GM18873 (cell line): ENCODE measurements around the gene MICA.
"Not testable (repeated sequence)": the region's sequence is repeated elsewhere in the genome, so short reads cannot be mapped to it uniquely, and the experiment has no call there.

ENCODE experiments used
- ATAC-seq: cut with Tn5 transposase; IDR thresholded peaks from one replicate; pipeline ENCODE4 v1.9.1; 2021; ENCODE audit warnings: mild to moderate bottlenecking, moderate library complexity, moderate number of reproducible peaks; ENCODE audit not compliant: unreplicated experiment, low FRiP score

The MICA gene

DNA sequence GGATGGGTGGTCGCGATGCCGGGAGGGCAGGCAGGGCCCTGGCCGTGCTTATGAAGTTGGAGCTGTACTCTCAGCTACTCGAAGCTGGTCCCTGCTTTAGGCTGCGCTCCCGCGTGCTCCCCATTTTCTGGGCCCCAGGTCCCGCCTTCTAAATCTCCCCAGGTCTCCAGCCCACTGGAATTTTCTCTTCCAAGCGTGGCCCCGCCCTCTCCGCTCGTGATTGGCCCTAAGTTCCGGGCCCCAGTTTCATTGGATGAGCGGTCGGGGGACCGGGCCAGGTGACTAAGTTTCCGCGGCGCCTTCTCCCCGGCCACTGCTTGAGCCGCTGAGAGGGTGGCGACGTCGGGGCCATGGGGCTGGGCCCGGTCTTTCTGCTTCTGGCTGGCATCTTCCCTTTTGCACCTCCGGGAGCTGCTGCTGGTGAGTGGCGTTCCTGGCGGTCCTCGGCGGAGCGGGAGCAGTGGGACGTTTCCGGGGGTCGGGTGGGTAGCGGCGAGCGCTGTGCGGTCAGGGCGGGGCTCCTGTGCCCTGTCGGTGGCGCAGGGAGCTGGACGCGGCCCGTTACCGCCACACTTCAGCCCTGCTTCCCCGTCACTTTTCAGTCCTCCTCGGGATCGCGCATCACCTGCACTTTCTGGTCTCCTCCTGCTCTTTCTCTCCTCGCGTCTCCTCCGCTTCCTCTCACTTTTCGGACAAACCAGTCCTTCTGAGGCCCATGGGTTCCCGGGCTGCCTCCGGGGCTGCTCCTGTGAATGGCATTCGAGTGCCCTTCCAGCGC is at the start of gene MICA:
Gene MICA, plus strand, starts transcription at position 313 of the 778 bp plus-strand sequence. Its CDS starts 38 bp downstream, at position 351.
- no peak for ATAC-seq

DNA sequence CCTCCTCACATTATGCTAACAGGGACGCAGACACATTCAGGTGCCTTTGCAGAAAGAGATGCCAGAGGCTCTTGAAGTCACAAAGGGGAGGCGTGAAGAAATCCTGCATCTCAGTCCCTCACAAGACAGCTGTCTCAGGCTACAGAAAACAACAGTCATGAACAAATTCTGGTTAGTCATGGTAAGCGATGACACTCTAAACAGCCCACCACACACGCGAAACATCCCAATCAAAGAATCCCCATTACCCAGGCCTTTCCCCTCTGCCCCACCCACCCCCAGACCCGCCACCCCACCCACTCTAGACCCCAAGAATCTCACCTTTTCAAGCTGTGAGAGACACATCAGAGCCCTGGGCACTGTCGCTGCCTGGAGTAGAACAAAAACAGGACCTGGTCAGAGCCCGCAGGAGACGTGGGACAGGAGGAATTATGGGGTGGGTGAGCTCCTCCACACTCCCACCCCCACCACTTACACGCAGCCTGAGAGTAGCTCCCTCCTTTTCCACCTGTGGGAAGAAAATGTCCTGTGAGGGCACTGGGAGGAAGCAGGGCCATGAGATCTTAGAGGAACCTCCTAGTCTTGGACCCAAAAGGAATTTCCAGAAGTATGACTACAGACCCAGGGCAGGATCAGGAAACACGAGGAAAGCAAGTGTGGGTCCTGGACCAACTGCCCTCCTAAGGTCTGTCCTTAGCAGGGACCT is 49.1 kb upstream of the MICA start:
- no peak for ATAC-seq

DNA sequence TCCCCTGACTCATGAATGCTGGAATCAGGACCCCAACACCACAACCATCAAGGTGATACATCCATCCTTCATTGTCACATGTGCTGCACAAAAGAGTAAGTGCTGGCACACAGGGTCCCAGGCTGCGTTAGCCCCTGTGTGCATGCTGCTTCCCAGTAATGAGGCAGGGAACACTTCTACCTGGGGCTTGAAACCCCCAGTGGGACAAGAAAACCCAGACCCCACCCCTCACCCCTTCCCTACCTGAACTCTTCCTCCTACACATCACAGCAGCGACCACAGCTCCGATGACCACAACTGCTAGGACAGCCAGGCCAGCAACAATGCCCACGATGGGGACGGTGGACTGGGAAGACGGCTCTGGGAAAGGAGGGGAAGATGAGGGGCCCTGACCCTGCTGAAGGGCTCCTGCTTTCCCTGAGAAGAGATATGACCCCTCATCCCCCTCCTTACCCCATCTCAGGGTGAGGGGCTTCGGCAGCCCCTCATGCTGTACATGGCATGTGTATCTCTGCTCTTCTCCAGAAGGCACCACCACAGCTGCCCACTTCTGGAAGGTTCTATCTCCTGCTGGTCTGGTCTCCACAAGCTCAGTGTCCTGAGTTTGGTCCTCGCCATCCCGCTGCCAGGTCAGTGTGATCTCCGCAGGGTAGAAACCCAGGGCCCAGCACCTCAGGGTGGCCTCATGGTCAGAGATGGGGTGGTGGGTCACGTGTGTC is 48.4 kb upstream of the MICA start:
- no peak for ATAC-seq

DNA sequence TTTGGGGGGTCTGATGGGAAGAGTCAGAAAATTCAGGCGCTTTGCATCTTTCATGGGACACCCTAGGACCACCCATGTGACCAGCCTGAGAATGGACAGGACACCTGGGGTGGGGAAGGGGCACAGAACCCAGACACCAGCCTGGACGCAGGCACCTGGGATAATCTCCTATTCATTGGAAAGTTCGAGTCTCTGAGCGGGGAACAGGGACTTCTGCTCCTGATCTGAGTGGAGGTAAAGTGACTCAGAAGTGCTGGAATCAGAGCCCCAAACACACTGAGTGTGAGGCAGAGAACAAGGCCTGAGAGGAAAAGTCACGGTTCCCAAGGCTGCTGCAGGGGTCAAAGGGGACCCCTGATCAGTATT is 47.8 kb upstream of the MICA start:
- no peak for ATAC-seq

DNA sequence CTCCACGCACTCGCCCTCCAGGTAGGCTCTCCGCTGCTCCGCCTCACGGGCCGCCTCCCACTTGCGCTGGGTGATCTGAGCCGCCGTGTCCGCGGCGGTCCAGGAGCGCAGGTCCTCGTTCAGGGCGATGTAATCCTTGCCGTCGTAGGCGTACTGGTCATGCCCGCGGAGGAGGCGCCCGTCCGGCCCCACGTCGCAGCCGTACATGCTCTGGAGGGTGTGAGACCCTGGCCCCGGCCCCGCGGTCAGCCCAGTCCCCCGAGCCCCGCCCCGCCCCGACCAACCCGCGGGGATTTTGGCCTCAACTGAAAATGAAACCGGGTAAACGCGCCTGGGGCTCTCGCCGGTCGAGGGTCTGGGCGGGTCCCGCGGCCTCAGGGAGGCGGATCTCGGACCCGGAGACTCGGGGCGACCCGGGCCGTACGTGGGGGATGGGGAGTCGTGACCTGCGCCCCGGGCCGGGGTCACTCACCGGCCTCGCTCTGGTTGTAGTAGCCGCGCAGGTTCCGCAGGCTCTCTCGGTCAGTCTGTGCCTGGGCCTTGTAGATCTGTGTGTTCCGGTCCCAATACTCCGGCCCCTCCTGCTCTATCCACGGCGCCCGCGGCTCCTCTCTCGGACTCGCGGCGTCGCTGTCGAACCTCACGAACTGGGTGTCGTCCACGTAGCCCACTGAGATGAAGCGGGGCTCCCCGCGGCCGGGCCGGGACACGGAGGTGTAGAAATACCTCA is 47.0 kb upstream of the MICA start:
- ATAC-seq, result no peak

DNA sequence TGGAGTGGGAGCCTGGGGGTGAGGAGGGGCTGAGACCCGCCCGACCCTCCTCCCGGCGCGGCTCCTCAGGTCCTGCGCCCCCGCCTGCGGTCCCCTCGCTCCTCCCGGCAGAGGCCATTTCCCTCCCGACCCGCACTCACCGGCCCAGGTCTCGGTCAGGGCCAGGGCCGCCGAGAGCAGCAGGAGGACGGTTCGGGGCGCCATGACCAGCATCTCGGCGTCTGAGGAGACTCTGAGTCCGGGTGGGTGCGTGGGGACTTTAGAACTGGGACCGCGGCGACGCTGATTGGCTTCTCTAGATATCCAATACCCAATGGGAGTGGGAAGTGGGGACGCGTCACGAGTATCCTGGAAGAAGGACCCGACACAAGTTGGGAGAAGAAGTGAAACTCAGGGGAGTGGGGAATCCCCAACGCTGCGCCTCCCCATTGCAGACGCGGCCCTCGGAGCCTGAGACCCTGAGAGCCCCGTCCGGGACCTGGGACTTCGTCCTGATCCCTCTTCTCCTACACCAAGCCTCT is 46.4 kb upstream of the MICA start, which contains the start of gene HLA-B:
Gene HLA-B, minus strand, starts transcription at position 234 of the 521 bp plus-strand sequence. Its CDS starts 21 bp downstream, at position 213.
- peak; percentile 76 for ATAC-seq

DNA sequence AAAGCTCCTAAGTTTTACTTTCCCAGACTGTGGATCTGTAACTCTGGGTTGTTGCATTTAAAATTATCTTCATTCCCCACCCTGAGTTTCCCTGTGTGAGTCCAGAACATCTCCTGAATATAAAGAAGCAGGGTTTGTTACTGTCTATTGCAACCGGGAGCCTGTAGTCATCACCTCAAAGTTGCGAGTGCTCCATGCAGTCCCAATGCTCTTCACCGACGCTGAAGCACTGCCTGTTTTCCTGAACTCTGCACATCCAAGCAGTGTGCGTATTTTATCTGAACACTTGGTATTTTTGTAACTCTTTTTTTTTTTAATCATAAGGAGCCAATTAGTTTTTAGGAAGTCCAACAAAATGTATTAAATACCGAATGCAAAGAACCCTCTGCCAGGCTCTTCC is 45.5 kb upstream of the MICA start:
- no peak for ATAC-seq

DNA sequence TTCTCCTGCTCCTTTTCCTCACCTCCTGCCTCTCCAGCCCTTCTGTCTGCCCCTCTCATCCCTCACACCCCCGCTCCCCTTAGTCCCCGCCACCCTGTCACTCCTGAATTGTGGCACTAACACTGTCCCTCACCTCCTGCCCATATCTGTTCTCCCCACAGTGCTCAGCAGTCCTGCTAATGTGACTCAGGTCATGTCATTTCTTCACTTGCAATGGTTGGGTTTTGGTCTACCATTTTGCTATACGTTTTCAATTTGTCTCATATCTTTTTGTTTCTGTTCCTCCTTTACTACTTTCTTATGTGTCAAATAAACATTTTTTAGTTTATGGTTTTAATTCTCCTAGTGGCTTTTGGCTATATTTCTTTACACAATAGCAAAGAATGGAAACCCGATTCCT is 45.1 kb upstream of the MICA start:
- ATAC-seq, result no peak

DNA sequence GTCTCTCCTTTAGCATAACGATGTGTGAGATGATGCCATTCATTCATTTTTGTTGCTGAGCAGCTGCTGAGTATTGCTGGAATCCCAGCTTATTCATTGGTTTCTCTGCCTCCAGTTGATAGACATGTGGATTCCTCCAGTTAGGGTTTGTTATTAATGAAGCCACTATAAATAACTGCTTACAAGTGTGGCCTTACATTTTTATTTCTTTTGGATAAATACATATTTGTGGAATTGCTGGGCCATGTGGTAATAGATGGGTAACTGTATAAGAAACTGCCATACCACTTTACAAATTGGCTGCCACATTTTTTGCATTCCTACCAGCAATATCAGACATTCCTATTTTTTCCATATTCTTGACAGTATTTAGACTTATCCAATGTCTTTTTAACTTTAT is 43.8 kb upstream of the MICA start:
- no peak for ATAC-seq

DNA sequence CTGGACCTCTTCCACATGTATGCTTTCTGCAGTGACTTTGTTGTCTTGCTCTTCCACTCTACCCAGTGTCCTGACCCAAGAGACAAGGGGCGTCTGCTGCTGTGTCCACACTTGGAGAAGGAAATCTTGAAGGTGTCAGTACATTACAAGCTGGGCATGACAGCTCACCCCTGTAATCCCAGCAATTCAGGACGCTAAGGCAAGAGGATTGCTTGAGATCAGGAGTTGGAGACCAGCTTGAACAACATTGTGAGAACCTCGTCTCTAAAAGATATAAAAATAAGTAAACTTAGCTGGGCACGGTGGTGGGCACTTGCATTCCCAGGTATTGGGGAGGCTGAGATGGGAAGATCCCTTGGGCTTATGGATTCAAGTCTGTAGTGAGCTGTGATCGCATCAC is 40.6 kb upstream of the MICA start:
- no peak for ATAC-seq

DNA sequence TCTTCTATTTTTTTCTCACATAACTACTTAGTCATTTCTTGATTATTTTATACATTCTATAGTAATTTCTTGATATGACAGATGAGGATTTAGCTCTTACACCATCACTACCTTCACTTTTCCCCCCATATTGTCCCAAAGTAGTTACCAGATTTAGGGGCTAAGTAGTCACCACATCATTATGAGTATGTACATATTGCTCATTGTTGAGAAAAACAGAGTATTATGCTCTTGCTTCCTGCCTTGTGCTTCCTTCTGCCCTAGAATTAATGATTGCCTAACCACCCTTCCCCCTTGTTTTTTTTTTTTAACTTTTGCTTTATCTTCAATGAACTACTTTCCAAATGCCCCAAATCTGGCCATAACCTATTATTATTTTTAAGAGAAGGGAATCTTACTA is 39.6 kb upstream of the MICA start:
- no peak for ATAC-seq

DNA sequence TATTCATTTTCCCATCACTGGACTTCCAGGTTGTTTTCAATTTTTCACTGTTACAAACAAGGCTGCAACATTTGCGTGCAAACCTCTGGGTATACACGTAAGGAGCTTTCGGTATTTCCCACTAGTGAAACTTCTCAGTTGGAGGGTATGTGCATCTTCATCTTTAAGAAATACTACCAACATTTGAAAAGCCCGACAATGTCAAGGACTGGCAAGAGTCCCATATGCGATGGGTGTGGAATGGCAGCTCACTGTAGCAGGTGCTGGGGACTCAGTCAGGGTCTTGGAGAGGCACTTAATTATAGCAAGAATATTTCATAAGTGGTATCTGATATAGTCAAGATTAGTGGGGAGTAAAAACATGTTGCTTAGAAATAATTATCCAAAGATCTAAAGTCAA is 37.5 kb upstream of the MICA start:
- ATAC-seq, result no peak

DNA sequence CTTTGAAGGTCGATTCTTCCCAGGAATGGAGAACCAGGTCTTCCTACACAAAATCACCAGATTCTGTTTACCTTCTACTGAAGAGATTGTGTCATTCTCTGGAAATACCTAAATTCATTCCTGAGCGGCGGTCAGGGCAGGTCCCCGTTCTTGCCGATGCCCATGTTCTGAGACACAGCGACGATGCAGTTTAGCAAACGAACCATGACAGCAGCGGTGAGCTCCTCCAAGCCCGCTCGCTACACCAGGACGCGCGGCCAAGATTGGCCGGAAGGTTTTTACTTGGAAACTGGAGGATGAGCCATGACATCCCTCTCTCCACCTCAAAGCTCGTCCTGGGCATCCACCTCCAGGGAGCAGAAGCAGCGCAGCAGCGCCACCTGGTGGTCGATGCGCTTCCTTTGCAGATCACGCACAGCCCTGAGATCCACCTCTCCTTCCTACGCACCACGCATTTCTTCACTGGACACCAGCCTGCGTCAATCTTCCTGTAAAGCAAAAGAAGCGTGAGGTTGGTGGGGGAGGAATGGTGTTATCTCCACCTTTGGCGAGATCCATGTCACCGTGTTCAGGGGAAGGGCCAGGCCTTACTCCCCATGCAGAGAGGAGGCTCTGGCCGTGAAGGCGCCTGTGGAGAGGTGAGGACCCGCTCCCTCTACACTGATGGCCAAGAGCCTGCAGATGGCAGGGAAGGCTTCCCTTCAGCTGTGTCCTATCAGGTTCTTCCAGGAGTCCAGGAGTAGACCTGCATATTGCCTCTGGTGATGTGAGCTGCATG is 36.5 kb upstream of the MICA start:
- peak; percentile 65 for ATAC-seq

DNA sequence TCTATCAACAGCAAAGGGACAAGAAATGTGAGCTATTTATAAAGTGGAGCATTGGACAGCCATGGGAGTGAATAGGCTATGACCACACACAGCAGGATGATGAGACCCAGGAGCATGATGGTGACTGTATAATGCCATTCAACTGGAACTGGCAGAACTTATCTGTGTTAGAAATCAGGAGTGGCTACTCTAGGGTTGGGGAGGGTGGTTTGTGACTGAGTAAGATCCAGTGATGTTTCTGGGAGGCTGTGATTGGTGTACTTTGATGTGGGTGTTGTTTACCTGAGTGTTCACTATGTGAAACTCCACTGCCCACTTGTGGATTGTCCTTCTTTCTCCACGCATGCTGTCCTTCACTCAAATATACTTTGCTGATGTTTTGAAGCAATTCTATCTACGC is 34.9 kb upstream of the MICA start:
- no peak for ATAC-seq

DNA sequence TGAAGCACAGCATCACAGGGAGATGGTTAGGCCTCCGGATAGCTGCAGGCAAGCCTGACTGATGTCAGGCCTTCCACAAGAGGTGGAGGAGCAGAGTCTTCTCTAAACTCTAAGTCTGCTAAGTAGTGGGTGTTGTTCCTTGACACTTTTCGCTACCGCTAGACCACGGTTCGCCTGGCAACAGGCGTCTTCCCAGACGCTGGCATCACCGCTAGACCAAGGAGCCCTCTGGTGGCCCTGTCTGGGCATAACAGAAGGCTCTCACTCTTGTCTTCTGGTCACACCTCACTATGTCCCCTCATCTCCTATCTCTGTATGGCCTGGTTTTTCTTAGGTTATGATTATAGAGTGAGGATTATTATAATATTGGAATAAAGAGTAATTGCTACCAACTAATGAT is 29.3 kb upstream of the MICA start:
- ATAC-seq, result not testable (repeated sequence)

DNA sequence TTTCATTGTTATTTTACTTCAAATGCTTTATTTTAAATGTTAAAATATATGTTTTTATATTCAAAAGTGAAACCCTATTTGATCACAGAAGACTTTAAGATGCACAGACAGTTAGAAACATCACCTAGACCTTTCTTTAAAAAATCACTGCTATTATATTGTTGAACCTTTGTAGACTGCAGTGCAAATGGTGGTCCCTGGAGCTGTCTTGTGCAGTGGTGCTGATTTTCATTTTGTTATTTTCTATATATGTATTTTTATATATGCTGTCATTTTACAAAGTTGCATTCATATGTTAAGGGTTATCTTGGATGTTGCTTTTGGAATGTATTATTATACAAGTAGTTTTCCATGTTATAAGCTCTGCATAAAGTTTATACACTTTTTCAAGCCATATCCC is 27.7 kb upstream of the MICA start:
- no peak for ATAC-seq

DNA sequence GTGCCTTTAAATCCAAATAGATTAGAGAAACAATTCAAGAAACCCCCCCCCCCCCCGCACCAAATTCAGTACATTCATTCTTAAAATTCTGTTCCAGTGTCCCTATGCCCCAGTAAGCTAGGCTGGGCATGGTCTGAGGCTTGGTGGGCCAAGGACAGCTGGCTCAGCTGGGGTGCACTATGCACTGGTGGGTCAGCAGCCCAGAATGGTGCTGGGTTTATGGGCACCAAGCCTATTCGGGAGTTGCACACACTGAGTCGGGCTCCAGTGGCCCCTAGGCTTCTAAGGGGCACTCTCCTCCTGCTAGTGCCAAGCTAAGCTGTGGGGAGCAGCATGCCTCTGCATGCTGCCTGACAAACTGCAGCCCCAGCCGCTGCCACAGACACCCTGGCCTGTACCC is 26.4 kb upstream of the MICA start:
- no peak for ATAC-seq

DNA sequence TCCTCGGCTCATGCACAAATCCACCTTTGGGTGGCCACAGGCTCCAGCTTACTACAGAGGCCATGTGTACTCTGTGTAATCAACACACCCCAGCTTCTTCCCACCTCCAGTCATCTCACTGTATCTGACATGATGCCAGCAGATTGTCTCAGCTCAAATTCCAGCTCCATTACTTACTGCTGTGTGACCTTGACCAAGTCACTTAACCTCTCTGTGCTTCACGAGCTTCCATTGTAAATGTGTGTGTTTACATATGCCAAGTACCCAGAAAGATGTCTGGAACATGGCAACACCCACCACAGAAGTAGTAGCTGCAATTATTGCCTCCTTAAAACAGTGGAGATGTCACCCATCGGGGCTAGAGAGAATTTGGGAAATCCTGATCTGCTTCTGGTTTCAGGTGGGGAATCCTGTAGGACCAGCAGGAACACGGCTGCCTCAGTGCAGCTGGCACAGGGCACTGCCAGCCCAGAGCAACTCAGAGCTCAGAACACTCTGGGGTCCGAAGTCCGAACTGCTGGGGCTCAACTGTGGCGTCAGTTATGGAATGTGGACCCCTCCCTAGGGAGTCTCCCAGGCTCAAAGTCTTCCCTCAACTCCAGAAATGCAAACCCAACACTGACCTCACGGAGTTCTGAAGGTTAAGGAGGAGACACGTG is 25.2 kb upstream of the MICA start:
- no peak for ATAC-seq

DNA sequence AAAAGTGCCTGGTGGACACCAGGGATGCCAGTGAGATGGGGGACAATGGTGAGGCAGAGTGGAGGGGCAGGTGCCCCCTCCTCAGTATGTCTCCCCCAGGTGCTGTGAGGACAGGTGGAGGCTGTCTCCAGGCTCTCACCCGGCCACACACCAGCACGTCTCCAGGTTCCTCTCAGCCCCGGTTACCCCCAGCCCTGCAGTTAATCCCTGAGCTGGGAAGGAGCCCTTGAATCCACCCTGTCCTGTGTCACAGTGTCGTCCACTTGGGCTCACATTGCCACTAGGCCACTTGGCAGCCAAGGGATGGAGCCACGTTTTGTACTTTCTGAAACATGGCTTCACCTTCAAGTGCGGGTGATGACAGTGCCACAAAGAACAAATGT is 24.7 kb upstream of the MICA start:
- no peak for ATAC-seq
